Measurements from ENCODE around the gene RPL26. TPM values are rescaled to one million over a fixed set of nuclear protein-coding genes. Genes with fewer than 3 reads are reported as not detected.
A peak's percentile ranks its signal among the peaks of the same experiment; 100 is the strongest.
"Not testable (repeated sequence)": the region's sequence is repeated elsewhere in the genome, so short reads cannot be mapped to it uniquely, and the experiment has no call there.

Gene RPL26
- total RNA-seq, 1 donor from 2014 or later, result 1,699 TPM

DNA sequence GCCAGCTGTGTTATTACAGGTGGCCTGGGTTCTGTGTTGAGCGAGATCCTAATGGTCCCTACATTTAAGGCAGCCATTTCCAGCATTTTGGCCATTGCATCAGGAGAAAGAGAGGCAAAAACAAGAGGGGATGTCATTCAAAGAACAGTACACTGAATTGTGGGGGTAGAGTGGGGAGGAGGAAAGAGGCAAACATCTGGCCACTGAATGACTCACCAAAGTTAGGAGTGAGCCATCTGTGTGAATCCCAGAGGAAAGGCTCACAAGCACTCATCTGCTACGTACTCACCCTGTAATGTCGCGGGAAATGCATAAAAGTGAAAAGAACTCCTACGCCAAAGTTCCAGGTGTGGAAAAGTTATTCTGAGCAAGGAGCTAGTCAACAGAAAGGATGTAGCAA, 23.2 kb downstream of the RPL26 start:
- Mint-ChIP-seq H3K27me3 (no peaks in the 10 kb centered on the region), H3K4me3 (ENCODE audit: low read depth) (no peak overlapping the region), H3K36me3 (ENCODE audit: insufficient read depth) (peaks cover 7% of the 10 kb centered on the region), H3K4me1 (ENCODE audit: low read depth) (peaks cover 20% of the 10 kb centered on the region), H3K27ac (peak overlapping the region; percentile 89), H3K9me3 (ENCODE audit: low read depth) (no peaks in the 10 kb centered on the region)
- no peak for DNase-seq (ENCODE audit: low spot score, unreplicated experiment)
- TF ChIP-seq, protein P1, sequence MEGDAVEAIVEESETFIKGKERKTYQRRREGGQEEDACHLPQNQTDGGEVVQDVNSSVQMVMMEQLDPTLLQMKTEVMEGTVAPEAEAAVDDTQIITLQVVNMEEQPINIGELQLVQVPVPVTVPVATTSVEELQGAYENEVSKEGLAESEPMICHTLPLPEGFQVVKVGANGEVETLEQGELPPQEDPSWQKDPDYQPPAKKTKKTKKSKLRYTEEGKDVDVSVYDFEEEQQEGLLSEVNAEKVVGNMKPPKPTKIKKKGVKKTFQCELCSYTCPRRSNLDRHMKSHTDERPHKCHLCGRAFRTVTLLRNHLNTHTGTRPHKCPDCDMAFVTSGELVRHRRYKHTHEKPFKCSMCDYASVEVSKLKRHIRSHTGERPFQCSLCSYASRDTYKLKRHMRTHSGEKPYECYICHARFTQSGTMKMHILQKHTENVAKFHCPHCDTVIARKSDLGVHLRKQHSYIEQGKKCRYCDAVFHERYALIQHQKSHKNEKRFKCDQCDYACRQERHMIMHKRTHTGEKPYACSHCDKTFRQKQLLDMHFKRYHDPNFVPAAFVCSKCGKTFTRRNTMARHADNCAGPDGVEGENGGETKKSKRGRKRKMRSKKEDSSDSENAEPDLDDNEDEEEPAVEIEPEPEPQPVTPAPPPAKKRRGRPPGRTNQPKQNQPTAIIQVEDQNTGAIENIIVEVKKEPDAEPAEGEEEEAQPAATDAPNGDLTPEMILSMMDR (IDR thresholded peaks at IDR 0.05; ENCODE audit: unreplicated experiment), result no peak

DNA sequence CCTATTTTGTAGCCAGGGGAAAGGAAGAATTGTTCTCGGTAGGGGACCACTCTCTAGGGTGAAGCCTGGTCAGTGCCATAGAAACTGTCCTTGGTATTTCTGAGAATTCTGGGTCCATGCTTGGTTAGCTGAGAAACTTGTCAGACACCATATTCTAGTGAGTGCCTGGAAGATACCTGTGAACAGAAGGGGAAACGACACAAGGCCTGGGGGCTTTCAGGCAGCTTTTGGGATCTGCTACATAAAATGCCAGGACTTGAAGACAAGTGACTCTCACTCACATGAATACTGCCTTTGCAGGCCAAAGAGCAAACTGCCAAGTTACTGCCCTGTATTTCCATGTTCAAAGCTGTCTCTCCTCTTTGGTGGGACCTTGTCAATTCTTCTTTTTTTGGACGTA, 25.1 kb downstream of the RPL26 start:
- Mint-ChIP-seq H3K4me3 (ENCODE audit: low read depth) (no peak overlapping the region), H3K4me1 (ENCODE audit: low read depth) (peaks cover 20% of the 10 kb centered on the region), H3K27ac (no peak overlapping the region), H3K36me3 (ENCODE audit: insufficient read depth) (peaks cover 4% of the 10 kb centered on the region), H3K27me3 (no peaks in the 10 kb centered on the region), H3K9me3 (ENCODE audit: low read depth) (no peaks in the 10 kb centered on the region)
- no peak for DNase-seq (ENCODE audit: low spot score, unreplicated experiment)
- TF ChIP-seq, protein P1 (IDR thresholded peaks at IDR 0.05; ENCODE audit: unreplicated experiment), result no peak

DNA sequence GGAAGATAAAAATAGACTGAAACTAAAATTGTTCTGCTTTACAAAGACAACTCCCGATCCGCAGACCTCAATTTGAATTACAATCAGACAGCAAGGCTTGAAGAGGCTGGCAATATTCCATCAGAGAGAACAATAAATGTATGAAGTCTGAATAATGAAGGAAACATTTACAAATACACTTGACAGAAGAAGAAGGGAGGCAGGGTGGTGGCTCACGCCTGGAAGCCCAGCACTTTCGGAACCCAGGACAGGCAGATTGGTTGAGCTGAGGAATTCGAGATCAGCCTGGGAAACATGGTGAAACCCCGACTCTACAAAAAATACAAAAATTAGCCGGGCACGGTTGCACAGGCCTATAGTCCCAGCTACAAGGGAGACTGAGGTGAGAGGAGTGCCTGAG, 28.8 kb downstream of the RPL26 start:
- TF ChIP-seq, protein P1 (IDR thresholded peaks at IDR 0.05; ENCODE audit: unreplicated experiment), result no peak
- no peaks in the 10 kb centered on the region for H3K27me3 Mint-ChIP-seq
- DNase-seq (ENCODE audit: low spot score, unreplicated experiment), result no peak
- no peak overlapping the region for H3K27ac Mint-ChIP-seq
- H3K4me3 Mint-ChIP-seq (ENCODE audit: low read depth), result no peak overlapping the region
- peaks cover 4% of the 10 kb centered on the region for H3K36me3 Mint-ChIP-seq (ENCODE audit: insufficient read depth)
- no peaks in the 10 kb centered on the region for H3K4me1 Mint-ChIP-seq (ENCODE audit: low read depth)
- H3K9me3 Mint-ChIP-seq (ENCODE audit: low read depth), result no peaks in the 10 kb centered on the region

DNA sequence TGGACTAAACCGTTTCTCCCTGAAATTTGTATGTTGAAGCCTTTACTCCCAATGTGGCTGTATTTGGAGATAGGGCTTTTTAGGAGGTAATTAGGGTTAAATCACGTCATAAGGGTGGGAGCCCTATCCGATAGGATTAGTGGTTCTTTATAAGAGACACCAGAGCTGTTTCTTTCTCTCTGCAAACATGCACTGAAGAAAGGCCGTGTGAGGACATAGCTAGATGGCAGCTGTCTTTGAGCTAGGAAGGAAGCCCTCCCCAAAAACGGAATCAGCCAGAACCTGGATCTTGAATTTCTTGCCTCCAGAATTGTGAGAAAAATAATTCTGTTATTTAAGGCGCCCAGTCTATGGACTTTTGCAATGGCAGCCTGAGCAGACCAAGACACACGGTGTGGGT, 29.3 kb downstream of the RPL26 start:
- no peak overlapping the region for H3K4me3 Mint-ChIP-seq (ENCODE audit: low read depth)
- no peaks in the 10 kb centered on the region for H3K9me3 Mint-ChIP-seq (ENCODE audit: low read depth)
- no peaks in the 10 kb centered on the region for H3K4me1 Mint-ChIP-seq (ENCODE audit: low read depth)
- peaks cover 4% of the 10 kb centered on the region for H3K36me3 Mint-ChIP-seq (ENCODE audit: insufficient read depth)
- H3K27me3 Mint-ChIP-seq, result no peaks in the 10 kb centered on the region
- H3K27ac Mint-ChIP-seq, result no peak overlapping the region
- TF ChIP-seq, protein P1 (IDR thresholded peaks at IDR 0.05; ENCODE audit: unreplicated experiment), result no peak
- DNase-seq (ENCODE audit: low spot score, unreplicated experiment), result no peak

DNA sequence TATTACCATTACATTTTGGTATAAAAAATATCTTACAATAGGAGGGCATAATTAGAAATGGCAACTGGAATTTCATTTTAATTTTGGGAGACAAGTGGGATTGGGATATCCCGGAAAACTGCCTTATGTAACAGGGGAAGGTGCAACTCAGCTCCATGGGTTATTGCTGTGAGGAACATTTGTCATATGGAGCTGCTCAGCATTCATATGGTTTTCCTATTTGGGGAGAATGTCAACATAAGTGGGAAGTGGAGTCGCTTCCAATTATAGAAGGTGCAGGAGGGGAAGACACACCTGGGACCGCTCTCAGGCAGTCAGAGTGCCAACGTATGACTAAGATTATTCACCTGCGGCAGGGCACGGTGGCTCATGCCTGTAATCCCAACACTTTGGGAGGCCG, 32.7 kb downstream of the RPL26 start:
- H3K4me3 Mint-ChIP-seq (ENCODE audit: low read depth), result no peak overlapping the region
- H3K9me3 Mint-ChIP-seq (ENCODE audit: low read depth), result no peaks in the 10 kb centered on the region
- H3K36me3 Mint-ChIP-seq (ENCODE audit: insufficient read depth), result no peaks in the 10 kb centered on the region
- no peaks in the 10 kb centered on the region for H3K27me3 Mint-ChIP-seq
- DNase-seq (ENCODE audit: low spot score, unreplicated experiment), result no peak
- TF ChIP-seq, protein P1 (IDR thresholded peaks at IDR 0.05; ENCODE audit: unreplicated experiment), result no peak
- H3K27ac Mint-ChIP-seq, result no peak overlapping the region
- H3K4me1 Mint-ChIP-seq (ENCODE audit: low read depth), result peaks cover 10% of the 10 kb centered on the region

DNA sequence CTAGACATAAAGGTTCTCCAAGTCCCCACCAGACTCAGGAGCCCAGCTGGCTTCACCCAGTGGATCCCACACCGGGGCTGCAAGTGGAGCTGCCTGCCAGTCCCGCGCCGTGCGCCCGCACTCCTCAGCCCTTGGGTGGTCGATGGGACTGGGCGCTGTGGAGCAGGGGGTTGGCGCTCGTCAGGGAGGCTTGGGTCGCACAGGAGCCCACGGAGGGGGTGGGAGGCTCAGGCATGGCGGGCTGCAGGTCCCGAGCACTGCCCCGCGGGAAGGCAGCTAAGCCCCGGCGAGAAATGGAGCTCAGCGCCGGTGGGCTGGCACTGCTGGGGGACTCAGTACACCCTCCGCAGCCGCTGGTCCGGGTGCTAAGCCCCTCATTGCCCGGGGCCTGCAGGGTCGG, 36.0 kb downstream of the RPL26 start:
- not testable (repeated sequence) for H3K27ac Mint-ChIP-seq; H3K36me3 Mint-ChIP-seq (ENCODE audit: insufficient read depth); H3K4me3 Mint-ChIP-seq (ENCODE audit: low read depth)

More for the DNA sequence above, 36.0 kb downstream of the RPL26 start:
- not testable (repeated sequence) for H3K9me3 Mint-ChIP-seq (ENCODE audit: low read depth); H3K4me1 Mint-ChIP-seq (ENCODE audit: low read depth); DNase-seq (ENCODE audit: low spot score, unreplicated experiment); H3K27me3 Mint-ChIP-seq

Measured in progenitor cell of endocrine pancreas (in vitro differentiated cells).